Neural cell (in vitro differentiated cells): Measurements from ENCODE around the gene POLA2. TPM values are rescaled to one million over a fixed set of nuclear protein-coding genes. Genes with fewer than 3 reads are reported as not detected.

Source experiments
- H2AFZ ChIP-seq: fragments of 200-600, 300-800 bp; sonication (generic), shearing (Covaris generic); 2 replicates; pipeline ENCODE4 v1.6.0; 2014; ENCODE audit warnings: low read depth, mild to moderate bottlenecking, antibody characterized with exemption, low read length, moderate library complexity
- H3F3A ChIP-seq: fragments of 200-600 bp; shearing (Covaris generic); 2 replicates; pipeline ENCODE4 v1.6.1; 2016; ENCODE audit warnings: mild to moderate bottlenecking, moderate library complexity, mixed read lengths, antibody characterized with exemption, low read length; ENCODE audit not compliant: insufficient read depth, poor library complexity, severe bottlenecking
- H3K27ac ChIP-seq: fragments of 200-600, 300-800 bp; sonication (generic), shearing (Covaris generic); 2 replicates; pipeline ENCODE4 v1.5.1; 2014; ENCODE audit warnings: mild to moderate bottlenecking, low read length, moderate library complexity
- H3K27me3 ChIP-seq: fragments of 300-800, 200-600 bp; sonication (generic), shearing (Covaris generic); 2 replicates; pipeline ENCODE4 v1.6.0; 2014; ENCODE audit warnings: mild to moderate bottlenecking, low read depth, low read length, moderate library complexity; ENCODE audit not compliant: insufficient read depth
- H3K36me3 ChIP-seq: fragments of 300-800, 200-600 bp; sonication (generic), shearing (Covaris generic); 2 replicates; pipeline ENCODE4 v1.5.1; 2014; ENCODE audit warnings: mild to moderate bottlenecking, antibody characterized with exemption, low read length, moderate library complexity; ENCODE audit not compliant: insufficient read depth
- H3K4me2 ChIP-seq: fragments of 300-800, 200-600 bp; sonication (generic), shearing (Covaris generic); 2 replicates; pipeline ENCODE4 v1.6.0; 2014; ENCODE audit warnings: mild to moderate bottlenecking, low read length
- H3K4me3 ChIP-seq: fragments of 300-800, 200-600 bp; sonication (generic), shearing (Covaris generic); 2 replicates; pipeline ENCODE4 v1.5.1; 2014; ENCODE audit warnings: mild to moderate bottlenecking, low read length, moderate library complexity
- H3K79me2 ChIP-seq: fragments of 200-600 bp; shearing (Covaris generic); replicated peaks from 2 replicates; pipeline ENCODE4 v1.6.0; 2014; ENCODE audit warnings: mild to moderate bottlenecking, low read length, moderate library complexity; ENCODE audit not compliant: insufficient read depth
- H3K9ac ChIP-seq: fragments of 300-800, 200-600 bp; sonication (generic), shearing (Covaris generic); 2 replicates; pipeline ENCODE4 v1.6.1; 2016; ENCODE audit warnings: mild to moderate bottlenecking, low read length, mixed read lengths
- H3K9me2 ChIP-seq: fragments of 200-600 bp; shearing (Covaris generic); 2 replicates; pipeline ENCODE4 v1.6.1; 2016; ENCODE audit warnings: mild to moderate bottlenecking, low read length, mixed read lengths; ENCODE audit not compliant: insufficient read depth
- H3K9me3 ChIP-seq: fragments of 200-600, 300-800 bp; sonication (generic), shearing (Covaris generic); 2 replicates; pipeline ENCODE4 v1.6.1; 2016; ENCODE audit warnings: mild to moderate bottlenecking, mixed run types, low read length, moderate library complexity, mixed read lengths
- H4K20me1 ChIP-seq: fragments of 200-600 bp; shearing (Covaris generic); 2 replicates; pipeline ENCODE4 v1.6.1; 2016; ENCODE audit warnings: mild to moderate bottlenecking, mixed run types; ENCODE audit not compliant: insufficient read depth
- EP300 ChIP-seq: fragments of 450-650 bp; conservative IDR thresholded peaks from 2 replicates; pipeline ENCODE4 v1.6.1; 2014; ENCODE audit warnings: antibody characterized with exemption, mild to moderate bottlenecking, moderate library complexity; ENCODE audit not compliant: poor library complexity, severe bottlenecking
- POLR2AphosphoS5 ChIP-seq: IDR thresholded peaks from 2 replicates; pipeline ENCODE4 v1.6.1; 2012
- RAD21 ChIP-seq: fragments of 450-650 bp; conservative IDR thresholded peaks from 2 replicates; pipeline ENCODE4 v1.6.1; 2014; ENCODE audit warnings: antibody characterized with exemption, mild to moderate bottlenecking, moderate library complexity
- SMC3 ChIP-seq: fragments of 450-650 bp; conservative IDR thresholded peaks from 2 replicates; pipeline ENCODE4 v1.6.1; 2014; ENCODE audit warnings: antibody characterized with exemption, mild to moderate bottlenecking, moderate library complexity; ENCODE audit not compliant: poor library complexity
- TAF1 ChIP-seq: IDR thresholded peaks from 2 replicates; pipeline ENCODE4 v1.6.1; 2012; ENCODE audit warnings: low read depth
- polyA plus RNA-seq: library from polyadenylated mRNA; depleted of rRNA; stranded (reverse); fragments of >200 nt; gene quantifications from 2 replicates; pipeline ENCODE4 v1.2.3, GENCODE V29; 2014
- TF ChIP-seq, protein P1 (sequence below): fragments of 450-650 bp; IDR thresholded peaks from 2 replicates; pipeline ENCODE4 v1.5.1; 2014; ENCODE audit warnings: antibody characterized with exemption, mild to moderate bottlenecking, moderate library complexity; ENCODE audit not compliant: poor library complexity, severe bottlenecking

The POLA2 gene
- polyA plus RNA-seq, 1 donor from 2014 or later: 4.3 TPM

DNA sequence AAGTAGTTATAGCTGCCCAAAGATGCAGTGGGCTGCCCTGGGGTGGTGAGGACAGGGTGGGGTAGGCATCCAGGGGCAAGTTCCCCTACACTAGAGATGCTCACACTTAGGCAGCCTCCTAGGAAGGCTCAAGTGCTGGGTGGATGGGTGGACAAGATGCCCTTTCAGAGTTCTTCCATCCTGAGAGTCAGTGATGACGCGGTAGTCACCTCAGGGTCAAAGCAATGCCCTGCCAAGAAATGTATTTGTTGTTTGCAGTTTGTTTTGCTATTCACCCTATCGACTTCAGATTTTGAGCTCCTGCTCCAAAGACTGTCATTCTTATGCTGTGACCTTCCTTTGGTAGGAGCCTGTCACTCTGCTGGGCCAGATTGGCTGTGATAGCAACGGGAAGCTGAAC, 18.9 kb downstream of the POLA2 start:
- no peaks in the 10 kb centered on the region for H3K36me3 ChIP-seq
- H3K27me3 ChIP-seq: no peaks in the 10 kb centered on the region
- no peak overlapping the region for H3K4me2 ChIP-seq
- no peak overlapping the region for H2AFZ ChIP-seq
- no peak overlapping the region for H3K9ac ChIP-seq
- no peak overlapping the region for H3K4me3 ChIP-seq
- no peak overlapping the region for H3K27ac ChIP-seq
- no peaks in the 10 kb centered on the region for H3K9me3 ChIP-seq
- no peaks in the 10 kb centered on the region for H3K79me2 ChIP-seq
- no peak for TF ChIP-seq SMC3
- no peaks in the 10 kb centered on the region for H4K20me1 ChIP-seq
- H3F3A ChIP-seq: no peaks in the 10 kb centered on the region
- no peaks in the 10 kb centered on the region for H3K9me2 ChIP-seq

DNA sequence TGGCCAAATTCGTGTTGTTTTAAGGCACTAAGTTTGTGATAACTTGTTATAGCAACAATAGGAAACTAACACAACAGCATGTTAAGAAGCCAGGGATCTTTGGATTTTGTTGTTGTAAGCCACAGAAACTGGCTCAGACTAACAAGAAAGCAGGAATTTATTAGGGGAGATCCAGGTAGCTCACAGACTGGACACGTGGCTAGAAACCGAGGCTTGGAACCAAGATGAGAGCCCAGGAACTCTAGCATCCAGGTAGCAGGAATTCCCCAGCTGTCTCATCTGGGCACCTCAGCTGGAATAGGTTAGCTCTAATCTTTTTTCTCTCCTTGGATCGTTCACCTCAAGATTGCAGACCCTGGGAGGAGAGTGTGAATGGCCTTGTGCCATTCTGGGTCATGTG, 24.9 kb downstream of the POLA2 start:
- Histone ChIP-seq H3K27me3 (no peaks in the 10 kb centered on the region), H3K4me2 (no peak overlapping the region), H3K27ac (no peak overlapping the region), H4K20me1 (no peaks in the 10 kb centered on the region), H3F3A (no peaks in the 10 kb centered on the region), H2AFZ (no peak overlapping the region), H3K9me2 (no peaks in the 10 kb centered on the region), H3K36me3 (no peaks in the 10 kb centered on the region), H3K9me3 (no peaks in the 10 kb centered on the region), H3K79me2 (no peaks in the 10 kb centered on the region), H3K4me3 (no peak overlapping the region), H3K9ac (no peak overlapping the region)
- TF ChIP-seq POLR2AphosphoS5 (no peak), TAF1 (no peak), RAD21 (no peak), EP300 (no peak)
- TF ChIP-seq, protein P1, sequence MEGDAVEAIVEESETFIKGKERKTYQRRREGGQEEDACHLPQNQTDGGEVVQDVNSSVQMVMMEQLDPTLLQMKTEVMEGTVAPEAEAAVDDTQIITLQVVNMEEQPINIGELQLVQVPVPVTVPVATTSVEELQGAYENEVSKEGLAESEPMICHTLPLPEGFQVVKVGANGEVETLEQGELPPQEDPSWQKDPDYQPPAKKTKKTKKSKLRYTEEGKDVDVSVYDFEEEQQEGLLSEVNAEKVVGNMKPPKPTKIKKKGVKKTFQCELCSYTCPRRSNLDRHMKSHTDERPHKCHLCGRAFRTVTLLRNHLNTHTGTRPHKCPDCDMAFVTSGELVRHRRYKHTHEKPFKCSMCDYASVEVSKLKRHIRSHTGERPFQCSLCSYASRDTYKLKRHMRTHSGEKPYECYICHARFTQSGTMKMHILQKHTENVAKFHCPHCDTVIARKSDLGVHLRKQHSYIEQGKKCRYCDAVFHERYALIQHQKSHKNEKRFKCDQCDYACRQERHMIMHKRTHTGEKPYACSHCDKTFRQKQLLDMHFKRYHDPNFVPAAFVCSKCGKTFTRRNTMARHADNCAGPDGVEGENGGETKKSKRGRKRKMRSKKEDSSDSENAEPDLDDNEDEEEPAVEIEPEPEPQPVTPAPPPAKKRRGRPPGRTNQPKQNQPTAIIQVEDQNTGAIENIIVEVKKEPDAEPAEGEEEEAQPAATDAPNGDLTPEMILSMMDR: no peak

DNA sequence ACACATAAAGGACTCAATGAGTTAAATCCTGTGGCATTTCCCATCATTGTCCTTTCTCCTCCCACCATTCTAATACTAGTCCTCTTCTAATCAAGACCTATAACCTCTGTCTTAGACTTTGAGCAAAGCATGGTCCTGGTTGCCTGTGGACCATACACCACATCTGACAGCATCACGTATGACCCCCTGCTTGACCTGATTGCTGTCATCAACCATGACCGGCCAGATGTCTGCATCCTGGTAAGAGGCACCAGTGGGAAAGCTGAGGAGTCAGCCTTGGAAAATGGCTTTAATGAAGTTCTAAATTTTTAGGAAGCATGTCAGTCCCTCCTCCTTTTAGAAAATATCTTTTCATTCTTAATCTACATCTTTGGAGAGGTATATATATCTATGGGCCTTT, 25.8 kb downstream of the POLA2 start:
- H3K36me3 ChIP-seq: no peaks in the 10 kb centered on the region
- H3K9ac ChIP-seq: no peak overlapping the region
- TF ChIP-seq, protein P1: no peak
- no peak for TF ChIP-seq POLR2AphosphoS5
- no peak for TF ChIP-seq EP300

More for the DNA sequence above, 25.8 kb downstream of the POLA2 start:
- Histone ChIP-seq H3K9me2 (no peaks in the 10 kb centered on the region), H2AFZ (no peak overlapping the region), H3K4me2 (no peak overlapping the region), H3K4me3 (no peak overlapping the region), H4K20me1 (no peaks in the 10 kb centered on the region), H3K79me2 (no peaks in the 10 kb centered on the region), H3K9me3 (no peaks in the 10 kb centered on the region), H3F3A (no peaks in the 10 kb centered on the region), H3K27me3 (no peaks in the 10 kb centered on the region), H3K27ac (no peak overlapping the region)
